Activated CD4-positive, alpha-beta T cell treated with anti-CD3 and anti-CD28 coated beads, Interleukin-10, Interleukin-2, amounts not matched to agents 100 ng/mL and 50 ng/mL, durations not matched to agents 16 hours and 8 hours (primary cell): Measurements from ENCODE around the gene S100A7.

Source experiments
- DNase-seq: peaks from one replicate; pipeline ENCODE4 v3.0.0-alpha.2; 2020

Gene S100A7

GRCh38 chr1:153460551-153460950 lies at the start of gene S100A7:
TSS of gene S100A7 (minus strand) at chr1:153460651. CDS start at chr1:153459013, 1,638 bp downstream.
- no peak for DNase-seq

GRCh38 chr1:153509729-153510354 lies 49.4 kb upstream of the S100A7 start:
- peak; percentile 84 for DNase-seq

- no peak for DNase-seq
Observed at GRCh38 chr1:153509036-153509435, 48.6 kb upstream of the S100A7 start.

GRCh38 chr1:153507926-153508583 lies 47.6 kb upstream of the S100A7 start:
- no peak for DNase-seq

DNA sequence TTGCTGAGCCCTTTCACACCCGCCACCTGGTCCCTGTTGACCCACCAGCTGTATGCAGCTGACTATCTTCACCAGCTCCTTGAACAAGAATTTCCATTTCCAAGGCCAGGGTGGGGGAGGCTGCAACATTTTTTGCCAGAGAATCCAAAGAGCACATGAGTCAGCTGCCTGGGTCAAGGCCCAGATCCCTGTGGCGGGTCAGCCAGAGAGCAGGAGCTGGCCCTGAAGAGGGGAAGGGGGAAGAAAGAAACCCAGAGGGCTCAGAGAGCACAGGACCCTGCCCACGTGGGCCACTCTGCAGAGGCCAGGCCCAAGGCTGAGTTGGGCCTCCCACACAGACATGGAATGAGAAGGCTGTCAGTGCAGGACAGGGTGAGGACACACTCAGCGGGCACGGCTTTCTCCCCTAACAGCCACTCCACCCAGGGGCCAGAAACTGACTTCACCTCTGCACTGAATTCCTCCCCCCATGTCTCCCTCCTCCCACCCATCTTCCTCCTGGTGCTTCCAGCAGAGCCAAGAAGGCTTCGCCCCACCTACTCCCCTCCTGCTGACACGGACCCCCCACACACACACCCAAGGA lies 46.5 kb upstream of the S100A7 start:
- DNase-seq, result no peak

DNA sequence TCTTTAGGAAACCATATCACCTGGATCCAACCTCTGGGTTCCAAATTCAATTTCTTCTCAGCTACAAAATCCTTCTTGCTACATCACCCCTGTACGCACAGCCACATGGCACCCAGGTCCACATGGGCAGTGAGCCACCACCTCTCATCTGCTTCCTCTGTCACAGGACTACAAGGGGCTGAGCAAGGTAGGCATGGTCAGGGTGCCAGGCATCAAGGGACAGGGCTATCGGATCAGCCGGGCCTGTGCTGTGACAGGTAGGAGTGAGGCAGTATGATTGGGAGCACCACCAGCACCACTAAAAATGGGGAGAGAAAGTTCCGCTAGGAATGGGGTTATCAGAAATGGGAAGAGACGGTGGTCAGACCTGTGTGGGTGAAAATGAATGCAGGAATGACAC lies 45.9 kb upstream of the S100A7 start:
- DNase-seq, result no peak

- no peak for DNase-seq
Observed at GRCh38 chr1:153505576-153505975, 45.1 kb upstream of the S100A7 start.

DNA sequence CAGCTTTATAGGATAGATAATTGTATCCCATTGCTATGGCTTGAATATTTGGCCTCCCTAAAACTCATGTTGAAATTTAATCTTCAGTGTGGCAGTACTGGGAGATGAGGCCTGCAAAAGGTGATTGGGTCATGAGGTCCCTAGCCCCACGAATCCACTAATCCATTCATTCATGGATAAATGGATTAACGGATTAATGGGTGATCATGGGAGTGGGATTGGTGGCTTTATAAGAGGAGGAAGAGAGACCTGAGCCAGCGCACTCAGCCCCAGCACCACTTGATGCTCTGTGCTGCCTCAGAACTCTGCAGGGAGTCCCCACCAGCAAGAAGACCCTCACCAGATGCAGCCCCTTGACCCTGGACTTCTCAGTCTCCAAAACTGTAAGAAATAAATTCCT lies 43.3 kb upstream of the S100A7 start:
- no peak for DNase-seq

DNA sequence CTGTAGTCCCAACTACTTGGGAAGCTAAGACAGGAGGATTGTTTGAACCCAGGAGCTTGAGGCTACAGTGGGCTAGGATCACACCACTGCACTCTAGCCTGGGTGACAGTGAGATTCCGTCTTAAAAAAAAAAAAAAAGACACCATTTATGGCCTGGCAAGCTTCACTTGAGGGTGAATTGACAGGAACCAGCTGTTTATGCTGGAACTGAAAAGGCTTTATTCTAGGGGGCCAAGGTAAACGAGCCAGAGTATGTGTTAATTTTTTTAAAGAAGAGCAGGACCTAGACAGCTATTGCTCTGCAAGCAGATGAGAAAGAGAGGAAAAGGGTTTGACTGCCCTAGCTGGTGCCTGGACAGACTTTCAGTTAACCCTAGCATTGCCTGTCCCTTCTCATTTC lies 38.3 kb upstream of the S100A7 start:
- no peak for DNase-seq

GRCh38 chr1:153495536-153495935 lies 35.1 kb upstream of the S100A7 start:
- no peak for DNase-seq

DNA sequence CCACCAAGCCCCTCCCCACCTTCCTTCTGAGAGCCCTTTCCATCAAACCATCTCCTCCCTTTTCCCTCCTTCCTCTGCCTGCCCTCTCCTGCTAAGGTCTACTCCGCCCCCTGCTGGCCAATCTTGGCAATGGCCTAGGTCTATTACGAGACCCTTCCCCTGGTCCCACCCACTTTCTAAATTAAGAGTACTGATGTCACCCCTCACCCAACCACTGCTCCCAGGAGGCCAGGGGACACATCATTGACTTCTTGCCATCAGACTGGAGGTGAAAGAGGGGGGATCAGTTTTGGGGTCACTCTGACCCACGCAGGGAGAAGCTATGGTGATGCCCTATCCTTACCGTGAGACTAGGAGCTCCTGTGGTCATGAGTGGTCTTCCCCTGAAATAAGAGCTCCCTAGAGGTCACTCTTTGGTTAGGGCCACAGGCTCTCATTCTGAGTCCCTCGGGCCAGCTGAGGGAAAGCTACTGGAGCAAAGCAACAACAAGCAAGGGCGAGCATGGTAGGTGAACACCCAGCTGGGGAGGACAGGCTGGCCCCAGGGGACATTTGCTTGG lies 34.6 kb upstream of the S100A7 start:
- DNase-seq, result peak; percentile 81

- no peak for DNase-seq
Observed at GRCh38 chr1:153493343-153493960, 33.0 kb upstream of the S100A7 start.

- DNase-seq, result peak; percentile 4
Observed at GRCh38 chr1:153490272-153491051, 30.0 kb upstream of the S100A7 start.

- DNase-seq, result no peak
Observed at GRCh38 chr1:153488731-153489130, 28.3 kb upstream of the S100A7 start.

DNA sequence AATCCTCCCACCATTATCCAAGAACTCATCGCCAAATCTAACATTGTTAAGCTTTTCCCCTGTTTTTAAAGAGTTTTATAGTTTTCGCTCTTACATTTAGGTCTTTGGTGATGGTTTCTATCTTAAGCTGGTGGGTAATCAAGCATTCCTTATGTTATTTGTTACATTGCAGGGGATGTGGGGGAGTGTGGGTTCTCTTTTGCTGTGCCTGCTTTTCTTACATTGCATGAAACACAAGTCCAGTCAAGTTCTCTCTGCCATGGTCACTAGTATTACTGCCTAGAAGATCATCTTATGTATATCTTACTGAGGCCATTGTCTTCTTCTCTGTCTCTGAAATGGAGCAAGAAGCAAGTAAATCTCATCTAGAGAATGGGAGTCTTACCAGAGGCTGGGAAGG lies 27.3 kb upstream of the S100A7 start:
- no peak for DNase-seq

- DNase-seq, result no peak
Observed at GRCh38 chr1:153485863-153486262, 25.4 kb upstream of the S100A7 start.

DNA sequence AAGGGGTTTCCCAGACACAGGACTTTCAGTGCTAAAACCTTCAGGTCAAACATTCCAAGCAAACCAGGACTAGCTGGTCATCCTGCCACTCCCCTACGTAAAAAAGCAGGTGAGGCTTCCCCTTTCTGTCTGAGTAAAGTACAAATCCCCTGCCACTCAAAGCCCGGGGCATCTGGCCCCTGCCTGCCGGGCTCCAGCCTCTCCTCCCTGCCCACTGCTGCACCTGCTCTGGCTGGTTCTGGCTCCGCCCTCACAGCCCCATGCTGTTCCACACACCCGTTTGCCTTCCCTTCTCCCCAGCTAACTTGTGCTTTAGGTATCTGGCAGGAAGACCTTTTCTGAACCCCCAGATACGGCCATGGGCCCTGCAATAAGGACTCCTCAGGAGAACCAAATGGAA lies 23.3 kb upstream of the S100A7 start:
- no peak for DNase-seq

- no peak for DNase-seq
Observed at GRCh38 chr1:153481124-153481523, 20.7 kb upstream of the S100A7 start.

GRCh38 chr1:153478692-153479618 lies 18.5 kb upstream of the S100A7 start:
- DNase-seq, result no peak

DNA sequence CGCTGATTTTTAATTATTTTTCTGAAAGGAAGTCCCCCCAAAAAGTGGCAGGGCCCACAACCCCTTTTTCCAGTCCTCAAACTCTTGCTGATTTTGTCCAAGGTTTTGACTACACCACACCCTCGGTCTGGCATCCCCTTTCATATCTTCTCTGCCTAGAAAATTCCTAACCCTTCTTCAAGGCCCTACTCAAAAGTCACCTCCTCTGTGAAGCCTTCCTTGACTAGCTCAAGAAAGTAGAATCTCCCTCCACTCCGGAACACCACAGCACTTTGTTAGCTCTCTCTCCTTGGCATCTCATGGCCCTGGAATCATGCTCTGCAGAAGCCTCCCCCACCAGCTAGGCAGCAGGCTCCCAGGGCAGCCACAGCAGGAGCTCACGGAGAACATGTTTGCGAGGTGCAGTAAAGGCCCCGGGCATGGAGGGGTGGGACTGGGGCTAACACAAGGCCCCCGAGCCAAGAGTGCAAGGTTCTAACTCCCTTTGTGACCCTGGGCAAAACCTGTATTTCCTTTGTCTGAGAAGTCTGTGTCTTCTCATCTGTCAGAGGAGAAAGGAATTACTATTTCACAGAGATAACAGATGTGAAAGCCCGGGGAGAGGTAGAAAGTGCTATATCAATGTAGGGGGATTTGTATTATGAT lies 17.7 kb upstream of the S100A7 start:
- no peak for DNase-seq

GRCh38 chr1:153476491-153477093 lies 16.1 kb upstream of the S100A7 start:
- no peak for DNase-seq
